ENCODE data around the gene PTPRZ1.

PTPRZ1 gene

DNA sequence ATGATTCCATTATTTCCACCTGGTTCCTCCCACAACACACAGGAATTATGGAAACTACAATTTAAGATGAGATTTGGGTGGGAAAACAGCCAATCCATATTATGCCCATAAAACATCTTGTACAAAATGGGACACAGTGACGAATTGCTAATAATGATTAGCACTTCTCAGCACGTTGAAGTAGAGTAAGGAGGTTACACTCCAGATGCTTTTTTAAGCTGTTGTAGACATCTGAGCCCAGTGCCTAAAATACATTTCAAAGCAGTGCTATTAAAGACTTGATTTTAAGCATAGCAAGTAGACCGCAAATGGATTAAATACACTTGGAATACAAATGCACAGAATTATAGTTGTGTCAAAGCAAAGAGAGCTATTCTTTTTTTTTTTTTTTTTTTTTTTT lies 165.2 kb downstream of the PTPRZ1 start:
- TF ChIP-seq CEBPB (IDR thresholded peaks at IDR 0.05): no peak

DNA sequence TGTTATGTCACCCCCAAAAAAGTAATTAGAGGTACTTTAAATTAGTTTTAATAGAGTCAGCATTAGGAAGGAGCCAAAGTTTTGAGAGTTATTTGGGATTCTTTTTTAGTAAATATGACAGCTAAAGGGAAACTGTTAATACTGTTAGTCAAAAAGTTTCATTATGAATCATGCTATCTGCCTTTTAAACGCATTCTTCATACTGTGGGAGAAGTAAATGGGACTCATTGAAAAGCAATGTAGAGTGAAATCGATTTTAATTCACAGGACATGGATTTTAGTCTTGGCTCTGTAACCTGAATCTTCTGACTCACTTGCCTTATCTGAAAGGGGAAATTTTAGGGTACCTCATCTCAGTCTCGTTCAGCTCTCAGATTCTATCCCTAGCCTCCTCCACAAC lies 165.9 kb downstream of the PTPRZ1 start:
- TF ChIP-seq EGR1 (IDR thresholded peaks at IDR 0.05): no peak
- no peak for TF ChIP-seq YY1 (IDR thresholded peaks at IDR 0.05; ENCODE audit: low read depth)
- TF ChIP-seq TEAD4 (IDR thresholded peaks at IDR 0.05): no peak
- no peak for TF ChIP-seq EP300 (IDR thresholded peaks at IDR 0.05; ENCODE audit: borderline replicate concordance)
- TF ChIP-seq NFIC (IDR thresholded peaks at IDR 0.05): no peak
- no peak for TF ChIP-seq TAF1 (IDR thresholded peaks at IDR 0.05; ENCODE audit: low read depth)
- no peak for TF ChIP-seq ZBTB7A (IDR thresholded peaks at IDR 0.05; ENCODE audit: low read depth)
- no peak for TF ChIP-seq RAD21 (IDR thresholded peaks at IDR 0.05; ENCODE audit: low read depth)
- TF ChIP-seq, protein P1, sequence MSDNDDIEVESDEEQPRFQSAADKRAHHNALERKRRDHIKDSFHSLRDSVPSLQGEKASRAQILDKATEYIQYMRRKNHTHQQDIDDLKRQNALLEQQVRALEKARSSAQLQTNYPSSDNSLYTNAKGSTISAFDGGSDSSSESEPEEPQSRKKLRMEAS (IDR thresholded peaks at IDR 0.05): no peak
- TF ChIP-seq, protein P2, sequence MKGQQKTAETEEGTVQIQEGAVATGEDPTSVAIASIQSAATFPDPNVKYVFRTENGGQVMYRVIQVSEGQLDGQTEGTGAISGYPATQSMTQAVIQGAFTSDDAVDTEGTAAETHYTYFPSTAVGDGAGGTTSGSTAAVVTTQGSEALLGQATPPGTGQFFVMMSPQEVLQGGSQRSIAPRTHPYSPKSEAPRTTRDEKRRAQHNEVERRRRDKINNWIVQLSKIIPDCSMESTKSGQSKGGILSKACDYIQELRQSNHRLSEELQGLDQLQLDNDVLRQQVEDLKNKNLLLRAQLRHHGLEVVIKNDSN (IDR thresholded peaks at IDR 0.05): no peak
- TF ChIP-seq, protein P3, sequence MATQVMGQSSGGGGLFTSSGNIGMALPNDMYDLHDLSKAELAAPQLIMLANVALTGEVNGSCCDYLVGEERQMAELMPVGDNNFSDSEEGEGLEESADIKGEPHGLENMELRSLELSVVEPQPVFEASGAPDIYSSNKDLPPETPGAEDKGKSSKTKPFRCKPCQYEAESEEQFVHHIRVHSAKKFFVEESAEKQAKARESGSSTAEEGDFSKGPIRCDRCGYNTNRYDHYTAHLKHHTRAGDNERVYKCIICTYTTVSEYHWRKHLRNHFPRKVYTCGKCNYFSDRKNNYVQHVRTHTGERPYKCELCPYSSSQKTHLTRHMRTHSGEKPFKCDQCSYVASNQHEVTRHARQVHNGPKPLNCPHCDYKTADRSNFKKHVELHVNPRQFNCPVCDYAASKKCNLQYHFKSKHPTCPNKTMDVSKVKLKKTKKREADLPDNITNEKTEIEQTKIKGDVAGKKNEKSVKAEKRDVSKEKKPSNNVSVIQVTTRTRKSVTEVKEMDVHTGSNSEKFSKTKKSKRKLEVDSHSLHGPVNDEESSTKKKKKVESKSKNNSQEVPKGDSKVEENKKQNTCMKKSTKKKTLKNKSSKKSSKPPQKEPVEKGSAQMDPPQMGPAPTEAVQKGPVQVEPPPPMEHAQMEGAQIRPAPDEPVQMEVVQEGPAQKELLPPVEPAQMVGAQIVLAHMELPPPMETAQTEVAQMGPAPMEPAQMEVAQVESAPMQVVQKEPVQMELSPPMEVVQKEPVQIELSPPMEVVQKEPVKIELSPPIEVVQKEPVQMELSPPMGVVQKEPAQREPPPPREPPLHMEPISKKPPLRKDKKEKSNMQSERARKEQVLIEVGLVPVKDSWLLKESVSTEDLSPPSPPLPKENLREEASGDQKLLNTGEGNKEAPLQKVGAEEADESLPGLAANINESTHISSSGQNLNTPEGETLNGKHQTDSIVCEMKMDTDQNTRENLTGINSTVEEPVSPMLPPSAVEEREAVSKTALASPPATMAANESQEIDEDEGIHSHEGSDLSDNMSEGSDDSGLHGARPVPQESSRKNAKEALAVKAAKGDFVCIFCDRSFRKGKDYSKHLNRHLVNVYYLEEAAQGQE (IDR thresholded peaks at IDR 0.05; ENCODE audit: low read depth): no peak
- TF ChIP-seq CREB1 (IDR thresholded peaks at IDR 0.05; ENCODE audit: low read depth): no peak
- no peak for TF ChIP-seq CEBPB (IDR thresholded peaks at IDR 0.05)
- TF ChIP-seq TCF12 (IDR thresholded peaks at IDR 0.05; ENCODE audit: low read depth): no peak
- no peak for TF ChIP-seq FOXM1 (IDR thresholded peaks at IDR 0.05; ENCODE audit: borderline replicate concordance, low read depth)

DNA sequence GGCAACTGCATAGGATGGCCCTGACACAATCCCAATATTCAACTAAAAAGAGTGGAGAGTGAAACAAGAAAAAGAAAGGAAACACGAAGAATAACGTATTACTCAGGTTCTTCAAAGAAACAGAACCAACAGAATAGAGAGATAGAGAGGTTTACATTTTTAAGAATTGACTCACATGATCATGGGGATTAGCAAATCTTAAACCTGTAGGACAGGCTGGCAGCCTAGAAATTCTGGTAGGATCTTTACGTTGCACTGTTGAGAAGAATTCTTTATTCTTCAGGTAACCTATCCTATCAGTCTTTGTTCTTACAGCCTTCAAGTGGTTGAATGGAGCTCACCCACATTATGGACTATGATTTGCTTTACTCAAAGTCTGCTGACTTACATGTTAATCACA lies 167.2 kb downstream of the PTPRZ1 start:
- TF ChIP-seq RAD21 (IDR thresholded peaks at IDR 0.05; ENCODE audit: low read depth) (no peak), FOXM1 (IDR thresholded peaks at IDR 0.05; ENCODE audit: borderline replicate concordance, low read depth) (no peak), CREB1 (IDR thresholded peaks at IDR 0.05; ENCODE audit: low read depth) (no peak), CEBPB (IDR thresholded peaks at IDR 0.05) (no peak), YY1 (IDR thresholded peaks at IDR 0.05; ENCODE audit: low read depth) (no peak), TEAD4 (IDR thresholded peaks at IDR 0.05) (no peak), EP300 (IDR thresholded peaks at IDR 0.05; ENCODE audit: borderline replicate concordance) (no peak), TAF1 (IDR thresholded peaks at IDR 0.05; ENCODE audit: low read depth) (no peak), TCF12 (IDR thresholded peaks at IDR 0.05; ENCODE audit: low read depth) (no peak), ZBTB7A (IDR thresholded peaks at IDR 0.05; ENCODE audit: low read depth) (no peak), EGR1 (IDR thresholded peaks at IDR 0.05) (no peak), NFIC (IDR thresholded peaks at IDR 0.05) (no peak)
- TF ChIP-seq, protein P3 (IDR thresholded peaks at IDR 0.05; ENCODE audit: low read depth): no peak
- TF ChIP-seq, protein P1 (IDR thresholded peaks at IDR 0.05): no peak
- TF ChIP-seq, protein P2 (IDR thresholded peaks at IDR 0.05): no peak

DNA sequence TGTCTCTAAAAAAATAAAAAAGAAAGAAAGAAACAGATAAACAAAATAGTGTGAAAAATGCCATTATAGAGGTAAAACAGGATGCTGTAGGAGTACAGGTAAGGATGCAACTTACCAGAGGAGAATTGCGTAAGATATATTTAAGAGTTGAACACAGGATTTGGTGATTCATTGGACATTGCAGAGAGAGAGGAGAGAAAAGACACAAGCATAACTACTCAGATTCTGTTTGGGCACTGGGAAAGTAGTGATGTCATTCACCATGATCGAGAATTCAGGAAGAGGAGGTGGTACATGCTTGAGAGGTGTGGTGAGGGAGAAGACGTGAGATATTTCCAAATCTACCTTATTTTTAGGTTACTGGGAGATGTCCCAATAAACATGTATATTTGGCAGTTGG lies 173.4 kb downstream of the PTPRZ1 start:
- TF ChIP-seq RAD21 (IDR thresholded peaks at IDR 0.05; ENCODE audit: low read depth) (no peak), EP300 (IDR thresholded peaks at IDR 0.05; ENCODE audit: borderline replicate concordance) (no peak), TAF1 (IDR thresholded peaks at IDR 0.05; ENCODE audit: low read depth) (no peak), FOXM1 (IDR thresholded peaks at IDR 0.05; ENCODE audit: borderline replicate concordance, low read depth) (no peak), CREB1 (IDR thresholded peaks at IDR 0.05; ENCODE audit: low read depth) (no peak), YY1 (IDR thresholded peaks at IDR 0.05; ENCODE audit: low read depth) (no peak), CEBPB (IDR thresholded peaks at IDR 0.05) (no peak), TCF12 (IDR thresholded peaks at IDR 0.05; ENCODE audit: low read depth) (no peak), TEAD4 (IDR thresholded peaks at IDR 0.05) (no peak), ZBTB7A (IDR thresholded peaks at IDR 0.05; ENCODE audit: low read depth) (no peak)
- TF ChIP-seq, protein P2 (IDR thresholded peaks at IDR 0.05): no peak
- TF ChIP-seq, protein P1 (IDR thresholded peaks at IDR 0.05): no peak
- TF ChIP-seq, protein P3 (IDR thresholded peaks at IDR 0.05; ENCODE audit: low read depth): no peak
